Measurements from ENCODE around the gene RBFOX2. TPM values are rescaled to one million over a fixed set of nuclear protein-coding genes. Genes with fewer than 3 reads are reported as not detected.
A peak's percentile ranks its signal among the peaks of the same experiment; 100 is the strongest.

RBFOX2 gene
- polyA plus RNA-seq, 1 of the 3 experiments (the other 2 are of a cell fraction), result 115 TPM

DNA sequence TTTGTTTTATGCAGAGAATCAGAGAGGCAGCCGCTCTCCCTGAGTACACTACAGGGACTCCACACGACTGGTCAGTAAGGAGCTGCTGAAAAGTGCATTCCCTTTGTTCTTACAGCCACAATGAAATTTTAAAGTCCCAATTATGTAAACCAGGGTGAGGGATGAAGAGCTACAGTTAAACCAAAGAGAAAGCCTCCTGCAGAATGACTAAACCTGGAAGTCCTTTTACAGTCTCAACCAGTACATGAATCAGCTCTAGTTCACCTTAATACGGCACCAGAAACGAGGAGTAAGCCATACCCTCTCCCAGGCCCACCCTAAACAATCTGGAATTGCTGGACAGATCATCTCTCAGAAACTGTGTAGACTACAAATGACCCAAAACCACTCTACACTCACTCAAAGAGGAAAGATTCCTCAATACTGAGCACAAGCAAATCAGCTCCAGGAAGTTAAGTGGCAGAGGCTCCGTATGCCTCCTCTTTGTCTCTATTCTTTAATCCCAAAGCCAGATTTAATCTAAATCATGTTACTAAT is 113.1 kb downstream of the RBFOX2 start:
- no peak overlapping the region for H2AFZ ChIP-seq (ENCODE audit: low read depth)
- peaks cover 15% of the 10 kb centered on the region for H3F3A ChIP-seq (replicated peaks; ENCODE audit: insufficient read depth)
- ChIA-PET CTCF (interaction anchor here (0.8 to 9.9 kb wide), 7 partner anchors 11 to 288 kb away, joined by 3 to 64 read pairs (median 6); no protein-coding TSS in a partner anchor), POLR2A (interaction anchor here (0.6 to 1.4 kb wide), 2 partner anchors 150 to 564 kb away, joined by 3 to 6 read pairs; no protein-coding TSS in a partner anchor)
- peak overlapping the region; percentile 52 to 58 for H3K4me3 ChIP-seq (ENCODE audit: low read depth in 2 of 2, low read length in 1 of 2)
- H3K79me2 ChIP-seq (ENCODE audit: insufficient read depth), result peaks cover 99% of the 10 kb centered on the region
- H3K9ac ChIP-seq, result peak overlapping the region; percentile 38
- peaks cover 0 to 4% of the 10 kb centered on the region in 2 experiments for H3K36me3 ChIP-seq (replicated peaks in 1 of 2; ENCODE audit: control insufficient read depth in 1 of 2, insufficient read depth in 2 of 2, low read length in 1 of 2)
- peak overlapping the region; percentile 82 for H3K4me2 ChIP-seq
- no peaks in the 10 kb centered on the region for H3K9me2 ChIP-seq
- TF ChIP-seq MXI1 (IDR thresholded peaks at IDR 0.05; ENCODE audit: low read depth, low read length) (no peak), SMC3 (IDR thresholded peaks at IDR 0.05; ENCODE audit: low read depth, low read length) (no peak), RAD21 (IDR thresholded peaks at IDR 0.05; ENCODE audit: low read length) (no peak), GABPA (IDR thresholded peaks at IDR 0.05; ENCODE audit: low read depth) (no peak), ELF1 (IDR thresholded peaks at IDR 0.05) (no peak), GATA2 (CRISPR knock-in tag; IDR thresholded peaks at IDR 0.05) (peak; percentile 34; the same call in 1 of the 2 replicates), TEAD4 (IDR thresholded peaks at IDR 0.05; ENCODE audit: borderline replicate concordance, insufficient read depth) (no peak), MEF2A (IDR thresholded peaks at IDR 0.05; ENCODE audit: borderline replicate concordance, low read depth) (no peak), TCF12 (IDR thresholded peaks at IDR 0.05) (no peak), YY1 (IDR thresholded peaks at IDR 0.05; ENCODE audit: low read depth) (no peak), TAF1 (IDR thresholded peaks at IDR 0.05; ENCODE audit: borderline replicate concordance, low read depth, low read length) (no peak), REST (IDR thresholded peaks at IDR 0.05; ENCODE audit: low read depth, low read length) (peak; percentile 82)
- TF ChIP-seq, protein P1, sequence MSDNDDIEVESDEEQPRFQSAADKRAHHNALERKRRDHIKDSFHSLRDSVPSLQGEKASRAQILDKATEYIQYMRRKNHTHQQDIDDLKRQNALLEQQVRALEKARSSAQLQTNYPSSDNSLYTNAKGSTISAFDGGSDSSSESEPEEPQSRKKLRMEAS (IDR thresholded peaks at IDR 0.05; ENCODE audit: low read depth), result no peak
- H3K4me1 ChIP-seq (ENCODE audit: control insufficient read depth in 1 of 2, insufficient read depth in 2 of 2, low read depth in 1 of 2, low read length in 1 of 2), result peaks cover 45 to 61% of the 10 kb centered on the region in 2 experiments; a peak in 3 of 4 replicates
- 11% methylated on average over 5 of the region's 5 CpGs for WGBS (ENCODE audit: low lambda C conversion rate)
- H3K27me3 ChIP-seq (ENCODE audit: insufficient read depth), result no peaks in the 10 kb centered on the region
- no peaks in the 10 kb centered on the region for H3K9me3 ChIP-seq
- peak overlapping the region; percentile 65 to 99 for H3K27ac ChIP-seq (ENCODE audit: low read depth in 2 of 2, low read length in 1 of 2)
- no peak for DNase-seq
- peaks cover 86% of the 10 kb centered on the region for H4K20me1 ChIP-seq (ENCODE audit: insufficient read depth)
